C4-2B (cell line): ENCODE results near the gene BTG2.

ENCODE experiments used
- ZFX ChIP-seq: fragments of 450-650 bp; IDR thresholded peaks from 2 replicates; pipeline ENCODE4 v1.6.1; 2017
- TF ChIP-seq, protein P1 (sequence below): fragments of 450-650 bp; conservative IDR thresholded peaks from 2 replicates; pipeline ENCODE4 v1.5.1; 2017; ENCODE audit warnings: mild to moderate bottlenecking

DNA sequence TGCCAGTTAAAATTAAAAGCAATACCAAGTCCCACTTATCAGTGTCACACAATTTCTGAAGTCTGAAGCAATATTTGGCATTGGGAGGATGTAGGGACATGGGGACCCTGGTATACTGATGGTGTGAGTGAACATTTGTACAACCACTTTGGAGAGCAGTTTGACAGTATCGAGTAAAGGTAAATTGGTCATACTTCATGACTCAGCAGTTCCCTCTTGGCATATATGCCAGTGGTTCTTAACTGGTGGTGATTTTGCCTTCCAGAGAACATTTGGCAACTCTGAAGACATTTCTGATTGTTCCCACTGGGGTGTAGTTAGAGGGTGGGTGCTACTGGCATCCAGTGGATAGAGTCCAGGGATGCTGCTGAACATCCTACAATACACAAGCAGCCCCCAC, 25.9 kb downstream of the BTG2 start:
- TF ChIP-seq, protein P1, sequence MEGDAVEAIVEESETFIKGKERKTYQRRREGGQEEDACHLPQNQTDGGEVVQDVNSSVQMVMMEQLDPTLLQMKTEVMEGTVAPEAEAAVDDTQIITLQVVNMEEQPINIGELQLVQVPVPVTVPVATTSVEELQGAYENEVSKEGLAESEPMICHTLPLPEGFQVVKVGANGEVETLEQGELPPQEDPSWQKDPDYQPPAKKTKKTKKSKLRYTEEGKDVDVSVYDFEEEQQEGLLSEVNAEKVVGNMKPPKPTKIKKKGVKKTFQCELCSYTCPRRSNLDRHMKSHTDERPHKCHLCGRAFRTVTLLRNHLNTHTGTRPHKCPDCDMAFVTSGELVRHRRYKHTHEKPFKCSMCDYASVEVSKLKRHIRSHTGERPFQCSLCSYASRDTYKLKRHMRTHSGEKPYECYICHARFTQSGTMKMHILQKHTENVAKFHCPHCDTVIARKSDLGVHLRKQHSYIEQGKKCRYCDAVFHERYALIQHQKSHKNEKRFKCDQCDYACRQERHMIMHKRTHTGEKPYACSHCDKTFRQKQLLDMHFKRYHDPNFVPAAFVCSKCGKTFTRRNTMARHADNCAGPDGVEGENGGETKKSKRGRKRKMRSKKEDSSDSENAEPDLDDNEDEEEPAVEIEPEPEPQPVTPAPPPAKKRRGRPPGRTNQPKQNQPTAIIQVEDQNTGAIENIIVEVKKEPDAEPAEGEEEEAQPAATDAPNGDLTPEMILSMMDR: no peak
- TF ChIP-seq ZFX: no peak
